HG02885 (cell line): ENCODE results near the gene EXOC6B.

Source experiments
- ATAC-seq: cut with Tn5 transposase; IDR thresholded peaks from one replicate; pipeline ENCODE4 v1.9.1; 2021; ENCODE audit warnings: mild to moderate bottlenecking; ENCODE audit not compliant: unreplicated experiment, poor library complexity

The EXOC6B gene

DNA sequence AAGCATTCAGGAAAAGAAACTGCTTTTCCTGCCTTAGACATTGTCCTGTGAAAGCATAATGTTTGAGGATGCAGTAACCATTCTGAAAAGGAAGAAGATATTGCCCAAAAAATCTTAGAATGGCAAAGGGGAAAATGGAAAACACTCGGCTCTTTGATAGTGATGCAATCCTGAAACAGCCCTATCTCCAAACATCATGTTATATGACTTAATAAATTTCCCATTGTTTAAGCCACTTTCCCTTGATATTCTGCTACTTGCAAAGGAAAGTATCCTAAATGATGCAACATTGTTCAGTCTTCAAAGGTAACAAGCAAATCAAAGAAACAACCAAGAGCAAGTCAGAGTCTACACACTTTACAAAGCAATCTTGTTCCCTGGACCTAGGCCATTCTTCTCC is 78.5 kb downstream of the EXOC6B start:
- no peak for ATAC-seq

DNA sequence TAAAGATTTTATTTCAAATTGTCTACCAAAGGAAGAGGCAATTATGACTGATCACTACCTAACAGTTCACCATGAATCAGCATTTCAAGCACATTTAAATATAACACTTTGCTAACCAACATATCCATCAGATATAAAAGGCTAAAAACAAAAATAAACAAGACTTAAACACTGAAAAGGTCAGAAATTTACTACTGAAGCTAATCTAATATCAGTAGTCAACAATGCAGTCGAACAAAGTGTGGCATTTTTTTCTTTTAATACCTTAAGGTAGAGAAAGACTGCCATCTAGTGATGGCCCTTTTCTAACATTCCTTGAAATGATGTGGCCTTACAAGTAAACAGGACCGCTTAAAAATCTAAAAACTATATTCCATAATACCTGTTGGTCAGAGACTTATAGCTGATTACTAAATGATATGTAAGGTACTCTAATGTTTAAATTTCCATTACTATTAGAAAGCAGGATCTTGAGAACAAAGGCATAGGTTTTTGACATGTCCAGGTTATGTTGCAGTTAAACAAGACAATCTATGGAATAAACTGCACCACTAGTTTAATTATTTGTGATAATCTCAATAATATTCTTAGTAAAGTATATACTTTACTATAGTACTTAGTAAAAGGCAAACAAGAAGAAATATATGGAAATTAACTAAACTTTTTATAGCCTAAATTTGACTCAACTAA is 80.0 kb downstream of the EXOC6B start:
- no peak for ATAC-seq

DNA sequence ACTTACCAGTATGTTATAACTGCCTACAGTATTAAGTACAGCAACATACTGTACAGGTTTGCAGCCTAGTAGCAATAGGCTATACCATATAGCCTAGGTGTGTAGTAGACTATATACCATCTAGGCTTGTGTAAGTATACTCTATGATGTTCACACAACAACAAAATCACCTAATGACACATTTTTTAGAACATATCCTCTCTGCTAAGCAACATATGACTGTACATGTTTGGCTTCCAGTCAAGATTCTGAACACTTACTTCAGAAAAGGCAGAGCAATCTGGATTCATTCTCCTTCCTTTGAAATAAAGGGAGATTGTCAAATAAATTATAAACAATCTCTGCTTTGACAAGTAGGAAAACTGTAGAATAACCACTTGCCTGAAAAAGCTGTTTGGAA is 81.8 kb downstream of the EXOC6B start:
- no peak for ATAC-seq

DNA sequence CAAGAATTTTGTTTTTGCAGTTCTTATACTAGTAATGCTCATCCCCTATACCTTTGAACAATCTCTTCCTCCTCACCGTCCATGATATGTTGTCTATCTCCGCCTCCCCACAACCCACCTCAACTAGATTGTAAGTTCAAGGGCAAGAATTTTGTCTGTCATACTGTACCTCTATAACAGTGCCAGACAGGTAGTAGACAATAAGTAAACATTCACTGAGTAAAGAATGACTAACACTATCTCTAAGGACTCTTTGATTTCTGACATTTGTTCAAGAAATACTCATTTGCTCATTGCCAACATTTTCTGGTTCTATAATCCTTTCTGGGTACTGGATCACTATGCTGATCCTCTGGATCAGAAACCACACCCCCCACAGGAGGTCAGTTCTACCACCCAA is 82.4 kb downstream of the EXOC6B start:
- no peak for ATAC-seq

DNA sequence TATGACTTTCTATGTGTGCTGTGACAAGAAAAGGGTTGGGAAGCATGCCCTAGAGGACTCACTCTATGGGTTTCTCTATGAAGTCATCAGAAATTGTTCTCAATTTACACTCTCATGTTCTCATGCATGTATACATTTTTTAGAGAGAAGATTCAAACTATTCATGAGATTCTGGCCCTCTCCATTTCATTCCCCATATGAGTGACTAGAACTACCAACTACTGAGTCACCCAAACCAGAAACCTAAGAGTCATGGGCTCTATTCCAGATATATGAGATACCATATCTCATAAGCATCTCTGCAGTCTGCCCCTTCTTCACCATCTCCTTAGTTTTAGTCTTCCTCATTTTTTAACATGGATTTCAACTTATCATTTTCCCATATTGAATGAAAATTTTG is 87.7 kb downstream of the EXOC6B start:
- no peak for ATAC-seq

DNA sequence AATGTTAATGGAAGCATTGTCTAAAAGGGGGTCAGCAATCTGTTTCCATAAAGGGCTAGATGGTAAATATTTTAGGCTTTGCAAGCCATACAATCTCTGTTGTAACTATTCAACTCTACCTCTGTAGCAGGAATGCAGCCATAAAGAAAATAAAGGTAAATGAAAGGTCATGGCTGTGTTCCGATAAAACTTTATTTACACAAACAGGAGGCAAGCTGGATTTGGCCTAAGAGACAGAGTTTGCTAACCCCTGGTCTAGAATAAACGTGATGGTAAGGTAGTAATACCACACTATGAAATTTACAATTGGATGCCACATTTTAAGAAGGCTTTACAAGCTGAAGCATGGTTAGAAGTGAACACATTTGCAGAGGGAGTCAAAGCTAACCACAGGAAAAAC is 91.4 kb downstream of the EXOC6B start:
- no peak for ATAC-seq

DNA sequence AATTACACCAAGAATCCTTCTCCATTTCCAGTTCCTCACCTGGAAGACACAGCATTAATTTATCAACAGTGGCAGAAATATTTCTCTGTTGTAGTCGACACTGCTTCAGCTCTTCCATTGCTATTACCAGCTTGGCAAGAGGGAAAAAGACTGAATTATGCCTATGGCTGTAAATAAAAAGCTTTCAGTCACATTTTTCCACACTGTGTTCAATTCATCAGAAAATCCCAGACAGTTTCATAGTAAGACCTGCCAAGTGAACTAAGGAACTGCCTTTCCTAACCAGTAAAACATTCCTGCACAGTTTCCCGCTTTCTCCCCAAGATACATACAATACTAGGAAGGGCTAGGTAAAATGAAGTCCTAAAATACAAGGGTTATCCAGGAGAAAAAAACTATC is 94.7 kb downstream of the EXOC6B start:
- no peak for ATAC-seq

DNA sequence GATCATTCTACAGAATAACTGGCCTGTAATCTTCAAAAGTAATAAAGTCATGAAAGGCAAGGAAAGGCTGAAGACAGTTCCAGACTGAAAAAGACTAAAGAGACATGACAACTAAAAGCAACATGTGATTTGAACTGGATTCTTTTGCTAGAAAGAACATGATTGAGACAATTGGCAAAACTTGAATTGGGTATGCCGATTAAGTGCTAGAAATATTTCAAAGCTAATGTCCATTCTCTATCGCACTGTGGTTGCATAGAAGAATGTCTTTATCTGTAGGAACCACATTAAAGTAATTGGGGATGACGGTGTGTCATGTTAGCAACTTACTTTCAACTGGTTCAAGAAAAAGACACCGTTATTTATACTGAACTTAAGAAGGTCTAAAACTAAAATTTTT is 98.5 kb downstream of the EXOC6B start:
- ATAC-seq, result no peak

DNA sequence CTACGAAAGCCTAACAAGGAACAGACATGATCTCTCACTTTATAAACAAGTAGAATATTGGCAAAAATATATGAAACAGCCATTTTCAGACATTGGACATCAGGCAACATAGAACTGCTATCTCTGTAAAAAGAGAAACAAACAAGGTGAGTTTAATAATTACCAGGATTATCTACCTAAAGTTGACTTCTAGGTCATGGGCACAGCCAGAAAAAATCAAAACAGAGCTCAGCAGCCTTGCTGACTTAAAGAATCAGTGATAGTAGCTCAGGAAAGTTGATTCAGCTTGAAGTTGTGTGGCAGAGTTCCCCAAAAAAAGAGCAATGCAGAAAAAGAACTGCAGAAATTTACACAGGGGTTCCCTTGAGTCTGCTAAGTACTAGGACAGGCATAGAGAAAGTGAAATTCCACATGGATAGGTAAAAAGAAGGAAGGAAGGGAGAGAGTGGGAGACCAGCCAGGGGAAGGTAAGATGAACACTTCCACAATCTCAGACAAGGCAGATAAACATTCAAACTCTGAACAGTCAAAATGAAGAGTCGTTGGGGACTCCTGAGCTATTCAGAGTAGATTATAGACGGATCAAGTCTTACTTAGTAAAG is 102.0 kb downstream of the EXOC6B start:
- no peak for ATAC-seq

DNA sequence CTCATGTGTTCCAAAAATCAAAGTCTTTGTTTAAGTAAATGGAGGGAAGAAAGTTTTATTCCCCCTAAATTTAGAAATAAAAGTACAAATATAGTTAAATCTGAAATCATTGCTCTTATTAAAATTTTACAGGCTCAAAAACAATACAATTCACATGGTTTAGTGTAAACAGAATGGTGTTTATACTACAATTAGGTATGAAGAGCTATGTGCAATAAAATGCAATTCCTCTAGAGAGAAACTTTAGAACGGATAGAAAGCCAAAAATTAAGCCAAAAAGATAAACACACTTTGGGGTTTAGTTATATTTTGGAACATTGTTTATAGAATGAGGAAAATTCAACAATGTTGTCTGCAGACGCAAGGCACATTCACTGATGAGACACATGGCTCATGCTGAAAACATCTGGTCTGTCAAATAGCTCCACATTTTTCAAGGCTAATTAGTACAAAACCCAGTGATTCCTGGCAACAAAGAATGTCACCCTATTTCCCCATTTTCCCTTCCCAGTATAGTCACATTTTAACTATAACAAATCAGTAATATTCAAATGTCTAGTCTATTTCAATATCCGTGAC is 103.3 kb downstream of the EXOC6B start:
- ATAC-seq, result no peak

DNA sequence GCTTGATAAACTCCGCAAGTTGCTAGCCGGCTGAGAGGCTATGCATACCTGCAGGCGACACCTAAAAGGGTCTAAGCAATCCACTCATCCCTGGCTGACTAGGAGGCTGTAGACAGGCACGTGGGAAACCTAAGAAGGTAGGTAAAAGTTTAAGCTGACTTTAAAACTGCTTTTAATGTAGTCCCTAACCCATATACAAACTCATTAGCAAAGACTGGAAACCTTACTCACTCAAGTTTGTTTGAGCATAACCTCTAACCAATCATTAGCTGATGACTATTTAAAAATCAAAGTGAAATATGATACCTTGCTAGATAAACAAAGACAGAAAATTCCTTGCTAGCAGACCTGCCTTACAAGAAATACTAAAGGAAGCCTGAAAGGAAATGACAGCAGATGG is 106.4 kb downstream of the EXOC6B start:
- ATAC-seq, result no peak

DNA sequence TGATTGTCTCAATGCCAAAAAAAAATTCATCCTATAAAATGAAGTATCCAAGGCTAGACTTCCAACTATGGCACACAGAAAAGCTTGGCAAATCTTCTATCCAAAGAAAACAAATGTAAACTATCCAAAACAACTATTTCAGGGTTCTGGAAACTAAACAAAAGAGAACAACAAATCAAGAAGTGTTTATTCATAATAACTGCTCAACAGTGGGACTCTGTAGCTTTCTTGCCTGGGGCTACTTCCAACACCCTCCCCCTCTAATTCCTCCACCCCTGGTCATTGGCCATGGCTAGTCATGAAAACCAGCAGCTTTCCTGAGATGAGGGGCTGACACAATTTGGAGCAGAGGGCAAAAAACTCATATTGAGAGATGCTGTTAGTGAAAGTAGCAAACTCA is 107.0 kb downstream of the EXOC6B start:
- no peak for ATAC-seq

DNA sequence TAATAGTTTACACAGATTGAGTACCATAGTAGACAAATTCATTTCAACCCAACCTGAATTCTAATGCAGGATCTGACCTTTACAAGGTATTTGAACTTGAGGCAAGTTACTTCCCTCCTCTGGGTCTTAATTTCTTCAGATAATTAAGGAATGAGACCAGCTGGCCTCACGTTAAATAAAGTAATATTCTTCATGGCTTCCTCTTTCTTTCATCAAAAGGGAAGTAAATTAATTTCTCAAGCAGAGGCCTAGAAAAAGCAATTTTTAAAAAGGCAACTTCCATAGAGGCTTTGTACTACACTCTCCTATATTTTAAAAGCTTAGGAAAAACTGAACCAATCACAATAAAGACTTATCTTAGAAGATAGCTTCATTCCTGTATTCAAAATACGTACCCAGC is 109.2 kb downstream of the EXOC6B start:
- ATAC-seq, result no peak

DNA sequence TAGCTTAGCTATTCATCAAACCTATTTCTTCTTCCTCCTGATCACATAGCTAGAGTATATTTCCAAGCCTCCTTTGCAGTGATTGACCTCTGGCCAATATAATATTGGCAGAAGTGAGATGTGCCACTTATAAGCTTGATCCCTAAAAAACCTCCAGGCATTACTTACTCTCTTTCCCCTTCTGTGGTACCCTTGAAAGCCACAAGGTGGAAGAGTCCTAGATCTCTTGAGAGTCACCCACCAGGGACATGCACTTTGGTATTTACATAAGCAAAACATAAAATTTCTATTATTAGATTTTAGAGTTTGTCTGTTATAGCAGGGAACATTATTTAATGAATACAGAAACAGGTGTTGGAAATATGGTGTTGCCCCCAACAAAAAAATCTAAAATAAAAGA is 112.0 kb downstream of the EXOC6B start:
- no peak for ATAC-seq

DNA sequence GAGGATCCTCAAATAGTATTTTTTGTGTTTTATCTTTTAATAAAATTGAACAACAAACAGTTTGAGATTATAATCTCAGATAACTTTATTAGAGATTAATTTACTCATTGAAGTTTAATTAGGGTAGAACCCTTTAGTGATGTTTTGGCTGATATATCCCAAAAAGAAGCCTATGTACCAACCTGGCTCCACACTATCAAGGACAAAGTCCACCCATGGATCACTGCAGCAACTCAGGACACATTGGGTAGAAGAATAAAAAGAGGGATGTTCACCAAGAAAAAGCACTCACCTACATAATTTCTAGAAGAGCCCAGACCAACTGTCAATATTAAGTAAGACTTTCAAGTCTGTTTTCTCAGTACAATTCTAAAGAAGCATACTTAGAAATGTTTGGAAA is 112.9 kb downstream of the EXOC6B start:
- no peak for ATAC-seq

DNA sequence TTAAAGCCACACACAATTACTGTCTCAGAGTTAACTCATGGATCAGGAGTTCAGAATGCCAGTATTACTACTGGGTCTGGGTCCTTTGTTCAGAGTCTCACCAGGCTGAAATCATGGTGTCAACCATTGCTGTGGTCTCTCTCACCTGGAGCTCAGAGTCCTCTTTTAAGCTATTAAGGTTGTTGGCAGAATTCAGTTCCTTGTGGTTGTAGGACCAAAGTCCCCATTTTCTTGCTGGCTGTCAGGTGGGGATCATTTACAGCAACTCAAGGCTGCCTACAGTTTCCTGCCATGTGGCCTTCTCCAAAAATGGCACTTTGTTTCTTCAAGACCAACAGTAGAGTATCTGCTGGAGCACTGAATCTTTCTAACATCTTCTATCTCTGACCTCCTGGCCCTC is 113.5 kb downstream of the EXOC6B start:
- ATAC-seq, result no peak

DNA sequence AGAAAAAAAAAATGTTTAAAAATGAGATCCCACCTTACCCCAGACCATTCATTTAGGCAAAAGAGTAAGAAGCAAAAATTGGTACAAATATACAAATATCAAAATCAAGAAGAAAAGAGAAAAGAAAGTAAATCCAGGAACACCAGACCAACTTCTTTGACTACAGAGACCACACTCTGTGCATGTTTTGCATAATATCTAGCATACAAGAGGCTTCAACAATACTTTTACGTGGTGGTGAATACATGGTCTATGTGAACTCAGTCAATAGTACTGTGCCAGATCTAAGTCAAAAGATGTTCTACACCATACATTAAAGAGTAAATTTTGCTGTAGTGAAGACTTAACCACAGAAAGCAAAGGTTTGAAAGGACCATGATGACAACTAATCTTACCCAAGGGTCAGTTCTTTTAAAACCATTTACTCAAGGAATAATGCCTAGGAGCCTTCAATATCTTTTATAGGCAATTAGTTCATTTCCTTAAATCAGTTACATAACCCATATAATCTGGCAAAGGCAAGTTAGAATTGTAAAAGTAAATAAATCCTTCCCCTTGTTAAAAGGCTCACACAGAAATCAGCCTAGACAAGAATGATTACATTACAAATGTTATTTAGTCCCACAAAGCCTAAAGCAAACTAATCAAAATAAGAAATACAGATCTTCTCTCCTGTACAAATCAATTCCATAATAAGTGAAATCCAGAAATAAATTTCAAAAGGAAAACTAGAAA is 115.2 kb downstream of the EXOC6B start:
- ATAC-seq, result no peak

DNA sequence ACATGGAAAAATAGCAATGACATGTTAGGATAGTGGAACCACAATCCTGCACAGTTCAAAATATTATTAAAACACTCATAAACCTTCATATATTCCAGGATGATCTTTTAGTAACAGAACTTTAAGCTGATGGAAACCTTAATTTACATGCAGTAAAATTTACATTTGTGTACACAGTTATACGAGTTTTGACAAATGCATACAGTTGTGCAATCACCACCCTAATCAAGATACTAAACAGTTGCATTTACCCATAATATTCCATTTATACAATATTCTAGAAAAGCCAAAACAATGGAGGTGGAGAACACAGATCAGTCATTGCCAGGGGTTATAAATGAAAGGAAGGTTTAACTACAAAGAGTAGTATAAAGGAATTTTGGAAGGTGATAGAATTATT is 117.6 kb downstream of the EXOC6B start:
- ATAC-seq, result no peak

DNA sequence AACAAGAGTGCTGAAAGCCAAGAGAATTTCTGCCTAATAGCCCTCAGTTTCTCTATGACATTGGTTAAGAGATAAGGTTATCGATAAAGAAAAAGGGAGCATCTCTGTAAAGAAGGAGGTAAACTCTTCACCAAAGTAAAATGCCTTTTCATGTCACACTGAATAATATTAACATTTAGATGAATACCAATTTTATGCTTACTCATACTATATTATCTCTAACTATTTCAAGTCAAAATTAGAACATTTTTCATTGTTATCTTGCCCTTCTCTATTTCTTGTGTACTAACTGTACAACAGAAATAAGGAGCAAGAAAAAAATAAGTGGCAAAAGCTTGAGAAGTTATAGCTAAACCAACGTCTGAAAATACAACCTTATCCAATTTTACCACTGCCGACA is 127.5 kb downstream of the EXOC6B start:
- no peak for ATAC-seq

DNA sequence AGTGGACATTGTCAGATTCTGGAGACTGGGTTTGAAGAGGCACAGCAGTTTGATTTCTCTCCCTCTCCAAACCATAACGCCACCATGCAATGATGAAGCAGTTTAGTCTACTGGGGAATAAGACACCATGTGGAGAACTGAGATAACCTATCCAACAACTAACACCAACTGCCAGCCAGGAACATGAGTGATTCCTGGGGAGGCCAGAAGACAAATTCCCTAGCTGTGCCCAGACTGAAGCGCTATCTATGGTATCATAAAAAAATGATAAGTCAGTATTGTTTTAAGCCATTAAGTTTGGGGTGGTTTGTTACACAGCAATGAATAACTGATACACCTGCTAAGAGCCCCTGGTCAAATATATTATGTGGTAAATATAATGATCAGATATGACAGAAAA is 129.3 kb downstream of the EXOC6B start:
- no peak for ATAC-seq

DNA sequence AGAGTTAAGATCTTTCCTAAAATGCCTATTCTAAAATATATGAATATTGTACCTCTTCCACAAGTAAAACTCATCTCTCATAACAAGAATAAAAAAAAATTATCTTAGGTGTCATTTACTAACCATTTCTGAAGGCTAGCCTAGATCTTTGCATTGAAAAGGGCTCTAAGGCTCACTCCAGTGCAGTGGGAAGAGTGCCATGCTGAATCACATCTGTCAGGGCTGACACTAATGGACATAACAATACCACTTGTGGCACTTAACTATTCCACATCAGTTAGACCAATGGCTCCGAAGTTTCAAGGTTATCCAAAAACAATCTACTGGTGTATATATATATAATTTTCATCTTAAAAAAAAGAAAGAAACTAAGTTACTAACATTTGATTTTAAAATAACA is 130.2 kb downstream of the EXOC6B start:
- ATAC-seq, result no peak
